Left colon (tissue), 2 donors: ENCODE measurements around the gene CNGA3. TPM values are rescaled to one million over a fixed set of nuclear protein-coding genes. Genes with fewer than 3 reads are reported as not detected.
"Not testable (repeated sequence)": the region's sequence is repeated elsewhere in the genome, so short reads cannot be mapped to it uniquely, and the experiment has no call there.

ENCODE experiments used
- ATAC-seq: fragments of 200-7000 bp; cut with Tn5 transposase; one replicate; pipeline ENCODE4 v1.9.1; 2020; ENCODE audit warnings: mild to moderate bottlenecking, moderate library complexity
- DNase-seq, 2 donors: peaks; one replicate each; pipeline ENCODE4 v3.0.0-alpha.2; 2020
- intact Hi-C, 2 donors: fragments of 100-400 bp; cut with DNase I in 1 of 2; cut with micrococcal nuclease in 1 of 2; formaldehyde crosslinking; loops; one replicate each; pipeline versions ENCODE4 v1.11.2 to v1.14.0; 2022; cut with DNase I, micrococcal nuclease
- long read RNA-seq: library from polyadenylated mRNA; unstranded; transcript quantifications from one replicate; pipeline ENCODE4 v2.0.0, GENCODE V29; 2021
- total RNA-seq, 2 donors: library from RNA; stranded (reverse); fragmentation: NEBNext Ultra II Directional; extraction: Animal tissue kit (Norgen Biotek cat#: 25700); gene quantifications; one replicate each; pipeline ENCODE4 v1.2.1, GENCODE V29; 2021
- donor health status: DM: no; HTN: no; CAD: no.
- donor health status: DM: yes; HTN: yes; CAD: no.

CNGA3 gene
- 1 to 10 TPM in 1 of 2 donors, under 1 TPM in 1; 0.27 to 1.3 TPM for total RNA-seq
- long read RNA-seq, partial matches to known transcripts: 1 of 1 reads
- long read RNA-seq, other reads (novel, unspliced or antisense): 0 of 1 reads

GRCh38 chr2:98346311-98347236 lies at the start of gene CNGA3:
CNGA3 (plus strand) TSS chr2:98346456; CDS start chr2:98369976, 23,520 bp downstream.
- ATAC-seq (peak; percentile 49), DNase-seq (peak in 1 of 2 donors; percentile 11)

DNA sequence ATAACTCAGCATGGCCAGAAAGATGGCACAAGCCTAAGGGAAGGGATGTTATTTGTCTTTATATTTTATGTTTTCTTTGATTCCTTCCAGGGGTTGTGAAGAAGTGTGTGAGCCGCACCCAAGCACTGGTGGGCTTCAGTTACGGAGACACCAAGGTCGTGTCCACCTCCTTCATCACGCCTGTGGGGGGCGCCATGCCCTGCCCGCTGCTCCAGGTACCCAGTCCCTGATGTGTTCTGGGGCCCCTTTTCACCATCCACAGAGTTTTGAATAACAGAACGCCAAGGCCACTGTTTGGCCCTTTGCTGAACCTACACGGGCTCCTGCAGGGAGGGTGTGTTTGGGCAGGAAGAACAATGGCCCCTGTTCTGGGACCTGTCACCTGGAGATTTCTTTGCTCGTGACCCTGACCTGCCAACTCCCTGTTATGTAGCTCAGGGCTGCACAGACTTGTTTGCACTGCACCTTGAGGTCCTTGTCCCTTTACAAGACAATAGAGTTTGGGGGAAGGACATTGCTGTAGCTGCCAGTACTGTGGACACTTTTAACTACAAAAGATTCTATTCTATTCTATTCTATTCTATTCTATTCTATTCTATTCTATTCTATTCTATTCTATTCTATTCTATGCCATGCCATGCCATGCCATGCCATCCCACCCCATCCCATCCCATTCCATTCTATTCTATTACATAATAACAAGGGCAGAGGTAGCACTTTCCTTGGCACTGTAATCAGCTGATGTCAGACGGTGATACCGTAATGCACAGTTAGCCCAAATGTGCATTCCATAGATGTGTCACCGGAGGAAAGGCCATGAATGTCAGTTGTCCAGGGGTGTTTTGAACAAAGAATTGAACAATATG lies 48.2 kb upstream of the CNGA3 start:
- peak; percentile 51 for ATAC-seq
- DNase-seq: no peak
- intact Hi-C loops: no loop called here

More at GRCh38 chr2:98346311-98347236, at the start of gene CNGA3:
- intact Hi-C loops: no loop called here

- DNase-seq (peak in 1 of 2 donors; percentile 64), ATAC-seq (peak; percentile 76)
- intact Hi-C loops: no loop called here
Measured at GRCh38 chr2:98298683-98299164, 47.5 kb upstream of the CNGA3 start.

DNA sequence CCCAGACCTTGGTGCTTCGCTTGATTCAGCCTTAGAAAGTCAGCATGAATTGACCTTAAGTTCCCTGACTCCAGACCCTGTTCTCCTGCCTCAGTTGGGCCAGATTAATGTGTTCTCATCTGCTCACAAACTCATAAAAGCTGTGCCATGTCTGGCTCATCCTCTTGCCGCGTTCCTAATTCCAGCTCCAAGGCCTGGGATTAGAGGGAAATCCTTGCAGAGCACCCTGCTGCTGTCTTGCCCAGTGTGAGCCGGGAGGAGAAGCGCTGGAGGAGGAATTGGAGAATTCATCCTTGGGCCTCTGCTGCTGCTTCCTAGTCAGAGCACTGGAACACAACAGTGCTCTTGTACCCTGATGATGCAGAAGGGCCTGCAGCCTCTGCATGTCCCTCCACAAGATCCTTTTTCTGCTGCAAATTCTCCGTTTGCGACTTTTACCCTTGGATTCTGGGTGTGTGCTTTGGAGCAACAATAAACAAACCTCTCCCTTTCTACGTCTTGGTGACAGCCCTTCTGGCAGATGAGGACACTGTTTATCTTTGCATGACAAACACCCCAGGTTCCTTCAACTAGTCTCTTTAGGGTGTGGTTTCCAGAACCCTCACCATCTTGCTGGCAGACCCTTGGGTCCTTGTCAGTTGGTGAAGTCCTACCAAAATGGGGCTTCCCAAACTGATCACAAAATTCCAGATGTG lies 46.9 kb upstream of the CNGA3 start:
- ATAC-seq (peak; percentile 90), DNase-seq (peak in 1 of 2 donors; percentile 50)
- intact Hi-C loops: no loop called here

- intact Hi-C loops: no loop called here
- ATAC-seq (no peak), DNase-seq (no peak)
Measured at GRCh38 chr2:98300141-98300874, 45.9 kb upstream of the CNGA3 start.

- ATAC-seq: no peak
- intact Hi-C loops: no loop called here
- DNase-seq: no peak
Measured at GRCh38 chr2:98301469-98301868, 44.8 kb upstream of the CNGA3 start.

DNA sequence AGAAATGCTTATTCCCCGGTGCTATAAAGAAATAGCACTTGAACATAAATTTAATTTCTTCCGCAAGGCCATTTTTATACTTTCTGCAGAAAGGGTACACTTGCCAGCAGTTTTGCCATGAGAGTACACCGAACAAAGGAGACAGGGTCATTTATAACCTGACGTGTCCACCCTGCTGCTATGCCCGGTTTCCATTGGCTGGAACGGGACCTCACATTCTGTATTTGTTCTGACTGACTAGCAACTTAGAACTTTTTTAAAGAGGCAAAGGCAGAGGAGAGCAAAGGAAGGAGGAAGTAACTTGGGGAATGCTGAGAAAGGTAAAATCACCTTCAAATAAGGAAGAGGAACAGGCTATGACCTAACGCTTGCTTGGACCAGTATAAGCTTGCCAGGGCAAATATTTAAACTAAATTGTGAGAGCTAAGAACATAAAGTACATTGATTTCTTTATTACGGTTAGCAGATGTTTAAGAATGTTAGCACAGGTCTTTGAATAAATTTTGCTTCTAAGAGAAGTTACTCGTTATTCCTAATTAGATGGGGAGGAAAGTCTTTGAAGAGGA lies 39.0 kb upstream of the CNGA3 start:
- intact Hi-C loops: not testable (repeated sequence)
- peak; percentile 63 for ATAC-seq
- DNase-seq: peak in 1 of 2 donors; percentile 68

GRCh38 chr2:98308068-98308467 lies 38.2 kb upstream of the CNGA3 start:
- ATAC-seq (peak; percentile 91), DNase-seq (peak; percentile 47 to 48)
- intact Hi-C loops: no loop called here

GRCh38 chr2:98308532-98308931 lies 37.7 kb upstream of the CNGA3 start:
- ATAC-seq: peak; percentile 20
- no peak for DNase-seq
- intact Hi-C loops: no loop called here

- intact Hi-C loops: no loop called here
- ATAC-seq: no peak
- no peak for DNase-seq
Measured at GRCh38 chr2:98309580-98309979, 36.7 kb upstream of the CNGA3 start.

DNA sequence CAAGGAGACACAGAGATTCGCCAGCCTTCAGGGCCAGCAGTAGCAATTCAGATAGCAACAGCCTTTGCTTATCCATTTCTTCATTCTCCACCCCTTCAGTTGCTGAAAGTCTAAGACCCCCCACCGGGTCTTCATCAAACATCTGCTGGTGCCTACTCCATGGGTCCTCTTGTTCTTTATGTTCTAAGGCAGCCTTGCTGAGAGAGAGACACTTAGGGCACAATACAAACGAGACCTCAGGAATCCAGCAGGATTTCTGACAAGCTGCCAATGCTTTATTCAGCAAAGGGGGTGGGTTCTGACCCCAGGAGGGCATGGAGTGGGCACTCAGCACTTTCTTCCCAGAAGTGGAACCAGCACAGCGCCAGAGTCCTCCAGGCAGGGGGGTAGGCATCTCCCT lies 36.2 kb upstream of the CNGA3 start:
- intact Hi-C loops: no loop called here
- ATAC-seq: no peak

DNA sequence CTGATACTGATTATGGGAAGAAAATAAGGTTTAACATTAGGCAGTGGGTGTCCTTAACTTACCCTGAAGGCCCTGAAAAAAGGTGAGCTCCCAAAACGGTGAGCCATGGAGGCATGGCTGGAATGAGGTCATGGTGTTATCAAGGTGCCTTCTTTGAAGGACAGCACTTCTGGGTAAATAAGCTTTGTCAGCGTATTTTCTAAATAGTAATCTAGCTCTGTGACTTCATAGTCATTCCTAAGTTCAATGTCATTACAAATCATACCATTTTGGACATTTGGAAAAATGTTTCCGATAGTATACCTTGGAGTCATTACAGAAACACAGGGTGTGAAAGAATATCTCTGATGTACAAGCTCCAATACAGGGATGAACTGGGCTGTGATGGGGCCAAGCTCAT lies 35.2 kb upstream of the CNGA3 start:
- DNase-seq: no peak

More for the DNA sequence above, 36.2 kb upstream of the CNGA3 start:
- no peak for DNase-seq

DNA sequence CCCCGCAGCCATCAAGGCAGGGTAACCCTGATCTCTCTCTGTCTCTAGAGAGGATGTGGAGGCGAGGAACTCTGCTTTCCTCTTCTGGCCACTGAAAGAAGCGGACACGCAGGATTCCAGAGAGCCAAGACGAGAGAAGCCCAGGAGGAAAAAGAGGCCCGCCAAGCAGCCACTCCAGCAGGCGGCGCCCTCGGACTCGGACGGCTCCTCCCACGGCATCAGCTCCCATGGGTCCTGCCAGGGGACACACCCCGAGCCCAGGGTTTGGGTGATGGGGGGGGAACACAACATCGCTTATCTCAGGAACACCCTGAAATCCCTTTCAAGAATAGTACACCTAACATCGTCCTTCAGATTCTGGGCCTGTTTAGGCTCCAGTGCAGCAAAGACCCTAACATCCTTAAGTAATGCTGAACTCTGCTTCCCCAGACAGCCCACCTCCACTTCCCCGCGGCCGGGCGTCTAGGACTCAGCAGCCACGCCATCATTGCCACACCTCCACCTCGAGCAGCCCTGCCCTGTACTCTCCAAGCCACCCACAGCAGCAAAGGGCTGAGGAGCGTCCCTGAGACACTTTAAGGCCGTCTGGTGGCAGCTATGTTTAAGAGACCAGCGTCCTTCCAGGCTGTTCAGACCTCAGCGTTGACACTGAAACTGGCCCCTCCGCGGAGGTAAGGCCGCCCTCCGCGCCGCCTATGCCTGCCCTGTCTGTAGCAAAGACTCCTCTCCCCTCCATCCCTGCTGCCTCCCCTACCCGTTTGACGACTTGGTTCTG lies 34.3 kb upstream of the CNGA3 start:
- intact Hi-C loops: no loop called here
- DNase-seq (no peak), ATAC-seq (no peak)

More for the DNA sequence above, 35.2 kb upstream of the CNGA3 start:
- ATAC-seq: no peak
- intact Hi-C loops: no loop called here

GRCh38 chr2:98313492-98314250 lies 32.6 kb upstream of the CNGA3 start:
- no peak for ATAC-seq
- DNase-seq: no peak
- intact Hi-C loops: no loop called here

- ATAC-seq (no peak), DNase-seq (no peak)
- intact Hi-C loops: no loop called here
Measured at GRCh38 chr2:98314251-98314650, 32.0 kb upstream of the CNGA3 start.

DNA sequence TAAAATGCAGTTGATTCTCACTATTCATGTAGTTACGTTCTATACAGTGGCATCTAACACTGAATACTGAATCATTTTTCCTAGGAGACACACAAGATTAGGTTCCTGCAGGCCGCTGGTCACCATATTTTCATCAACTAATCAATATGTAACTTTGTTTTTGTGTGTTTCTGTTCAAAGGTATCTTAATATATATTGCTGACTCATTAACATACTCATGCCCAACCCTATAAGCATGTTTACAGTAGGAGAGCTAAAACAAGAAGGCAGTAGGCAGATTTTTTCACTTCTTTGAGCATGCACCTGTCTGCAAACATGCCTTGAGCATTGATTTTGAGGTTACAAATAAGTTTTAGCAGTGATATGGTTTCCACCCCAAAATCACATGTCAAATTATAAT lies 30.3 kb upstream of the CNGA3 start:
- ATAC-seq (no peak), DNase-seq (no peak)
- intact Hi-C loops: no loop called here
